HCT116 (cell line): ENCODE data around the gene GRIN2A. TPM values are rescaled to one million over a fixed set of nuclear protein-coding genes. Genes with fewer than 3 reads are reported as not detected.

Source experiments
- ATAC-seq: fragments of 200-7000 bp; cut with Tn5 transposase; 2 replicates; pipeline ENCODE4 v1.9.1; 2020; ENCODE audit warnings: mild to moderate bottlenecking, moderate library complexity
- BruUV-seq: library from RNA; stranded (reverse); fragments of 400-500 nt; replicated peaks from 2 replicates; lab custom pipeline; 2021; lab: Mats Ljungman, UMichigan
- CTCF ChIA-PET: fragments of 300-600 bp; sonication (Branson Sonifier 250); formaldehyde crosslinking; loops from one replicate; lab custom pipeline; 2021; ENCODE audit warnings: antibody characterized with exemption; lab: Charles Lee
- POLR2A ChIA-PET: fragments of 300-600, 350-600 bp; sonication (Branson Sonifier 250); formaldehyde crosslinking; loops from one replicate; lab custom pipeline; 2021; ENCODE audit warnings: antibody characterized with exemption; lab: Charles Lee
- RAD21 ChIA-PET, 2 experiments: fragments of 300-600 bp; sonication (Branson Sonifier 250); formaldehyde crosslinking; loops; one replicate each; lab custom pipeline; 2023; ENCODE audit warnings: low total read pairs in 2 of 2; ENCODE audit not compliant: uncharacterized antibody in 2 of 2, unreplicated experiment in 2 of 2, low non-redundant PET in 1 of 2; lab: Charles Lee
- DNase-seq: peaks from one replicate; pipeline ENCODE4 v3.0.0-alpha.2; 2010; ENCODE audit warnings: low read depth, low spot score
- H2AFZ ChIP-seq: fragments of 200-600 bp; shearing (Covaris generic), sonication (generic); 2 replicates; pipeline ENCODE4 v1.6.1; 2017; ENCODE audit warnings: low read depth, mixed run types, mixed read lengths, antibody characterized with exemption, low read length; ENCODE audit not compliant: poor library complexity, severe bottlenecking
- H3K27ac ChIP-seq: 2 replicates; pipeline ENCODE4 v1.5.1; 2012; ENCODE audit warnings: low read depth, low read length
- H3K27me3 ChIP-seq: fragments of 200-600 bp; sonication (generic); 2 replicates; pipeline ENCODE4 v1.6.1; 2016; ENCODE audit warnings: mixed run types, low read length, mixed read lengths; ENCODE audit not compliant: insufficient read depth
- H3K36me3 ChIP-seq, 2 experiments: fragments of 200-500 bp in 1 of 2; fragments of 200-600 bp in 1 of 2; sonication (Bioruptor generic) in 1 of 2; sonication (generic) in 1 of 2; 2 replicates each; pipeline versions ENCODE4 v1.5.1 to v1.6.1; 2014 to 2016; ENCODE audit warnings: low read length in 2 of 2, inconsistent platforms in 1 of 2, mixed read lengths in 1 of 2, mixed run types in 1 of 2; ENCODE audit not compliant: insufficient read depth in 2 of 2, control insufficient read depth in 1 of 2
- H3K4me1 ChIP-seq, 2 experiments: fragments of 200-600 bp in 1 of 2; sonication (generic) in 1 of 2; 2 replicates each; pipeline versions ENCODE4 v1.5.1 to v1.6.1; 2012 to 2017; ENCODE audit warnings: low read length in 2 of 2, inconsistent platforms in 1 of 2, mild to moderate bottlenecking in 1 of 2, mixed read lengths in 1 of 2, mixed run types in 1 of 2, moderate library complexity in 1 of 2; ENCODE audit not compliant: insufficient read depth in 2 of 2, control insufficient read depth in 1 of 2
- H3K4me2 ChIP-seq: fragments of 200-600 bp; sonication (generic); 2 replicates; pipeline ENCODE4 v1.6.1; 2017; ENCODE audit warnings: mixed run types, low read length, mixed read lengths
- H3K4me3 ChIP-seq, 2 experiments: fragments of 200-600 bp in 1 of 2; sonication (generic) in 1 of 2; replicated peaks in 1 of 2; 2 replicates each; pipeline ENCODE4 v1.5.1; 2011 to 2016; ENCODE audit warnings: low read length in 2 of 2, control low read depth in 1 of 2, low read depth in 1 of 2, mild to moderate bottlenecking in 1 of 2, mixed read lengths in 1 of 2, mixed run types in 1 of 2
- H3K79me2 ChIP-seq: fragments of 200-600 bp; sonication (generic); 2 replicates; pipeline ENCODE4 v1.6.1; 2017; ENCODE audit warnings: mild to moderate bottlenecking, mixed run types, low read length, moderate library complexity, mixed read lengths; ENCODE audit not compliant: insufficient read depth
- H3K9ac ChIP-seq: fragments of 200-600 bp; sonication (generic); 2 replicates; pipeline ENCODE4 v1.6.1; 2016; ENCODE audit warnings: low read length, mixed read lengths
- H3K9me2 ChIP-seq: fragments of 200-600 bp; sonication (generic), shearing (Covaris generic); 2 replicates; pipeline ENCODE4 v1.6.1; 2017; ENCODE audit warnings: mixed run types, mild to moderate bottlenecking, moderate library complexity; ENCODE audit not compliant: insufficient read depth
- H3K9me3 ChIP-seq, 2 experiments: fragments of 200-500 bp in 1 of 2; fragments of 200-600 bp in 1 of 2; sonication (Bioruptor generic) in 1 of 2; sonication (generic) in 1 of 2; 2 replicates each; pipeline ENCODE4 v1.6.1; 2014 to 2017; ENCODE audit warnings: low read length in 2 of 2, mixed read lengths in 2 of 2, inconsistent platforms in 1 of 2, low read depth in 1 of 2, mild to moderate bottlenecking in 1 of 2, mixed run types in 1 of 2, moderate library complexity in 1 of 2; ENCODE audit not compliant: control insufficient read depth in 1 of 2, insufficient read depth in 1 of 2
- H4K20me1 ChIP-seq: fragments of 200-600 bp; sonication (generic), shearing (Covaris generic); 2 replicates; pipeline ENCODE4 v1.6.1; 2017; ENCODE audit warnings: mixed run types, mild to moderate bottlenecking, moderate library complexity; ENCODE audit not compliant: insufficient read depth
- CBX3 ChIP-seq: IDR thresholded peaks from 2 replicates; pipeline ENCODE4 v1.6.1; 2012; ENCODE audit warnings: low read depth
- ELF1 ChIP-seq: IDR thresholded peaks from 2 replicates; pipeline ENCODE4 v1.6.1; 2012; ENCODE audit warnings: low read depth, borderline replicate concordance
- EZH2 ChIP-seq: fragments of 200-600 bp; sonication (generic); IDR thresholded peaks from 2 replicates; pipeline ENCODE4 v1.6.1; 2017; ENCODE audit warnings: antibody characterized with exemption, mixed run types
- EZH2phosphoT487 ChIP-seq: fragments of 200-600 bp; IDR thresholded peaks from 2 replicates; pipeline ENCODE4 v1.6.1; 2018; ENCODE audit warnings: antibody characterized with exemption, borderline replicate concordance
- FOSL1 ChIP-seq: IDR thresholded peaks from 2 replicates; pipeline ENCODE4 v1.6.1; 2012; ENCODE audit warnings: low read depth
- POLR2AphosphoS5 ChIP-seq: IDR thresholded peaks from 2 replicates; pipeline ENCODE4 v1.6.1; 2011; ENCODE audit warnings: mild to moderate bottlenecking, low read depth, low read length, moderate library complexity
- RAD21 ChIP-seq: IDR thresholded peaks from 2 replicates; pipeline ENCODE4 v1.6.1; 2012; ENCODE audit warnings: low read depth, mild to moderate bottlenecking
- SP1 ChIP-seq: IDR thresholded peaks from 2 replicates; pipeline ENCODE4 v1.6.1; 2012; ENCODE audit warnings: low read depth
- YY1 ChIP-seq: IDR thresholded peaks from 2 replicates; pipeline ENCODE4 v1.6.1; 2011; ENCODE audit warnings: low read length, low read depth, moderate library complexity, mild to moderate bottlenecking; ENCODE audit not compliant: insufficient replicate concordance; ENCODE audit errors: extremely low read depth
- ZBTB33 ChIP-seq: IDR thresholded peaks from 2 replicates; pipeline ENCODE4 v1.6.1; 2011; ENCODE audit warnings: mild to moderate bottlenecking, low read length, moderate library complexity; ENCODE audit not compliant: insufficient replicate concordance; ENCODE audit errors: extremely low read depth
- ZFX ChIP-seq: fragments of 450-650 bp; IDR thresholded peaks from 2 replicates; pipeline ENCODE4 v1.6.1; 2017
- intact Hi-C: fragments of 100-400 bp; cut with micrococcal nuclease; formaldehyde crosslinking; loops from 2 replicates; pipeline ENCODE4 v1.10.0; 2022
- total RNA-seq: library from RNA; stranded (reverse); gene quantifications from one replicate; pipeline ENCODE4 v1.2.1, GENCODE V29; 2021; ENCODE audit not compliant: unreplicated experiment

The GRIN2A gene
- total RNA-seq, 1 experiment from 2014 or later = 0.02 TPM

- Histone ChIP-seq H3K4me3 (no peak overlapping the region), H3K27me3 (peaks cover 18% of the 10 kb centered on the region; the same call in 1 of the 2 replicates), H4K20me1 (no peaks in the 10 kb centered on the region), H3K4me1 (no peaks in the 10 kb centered on the region), H3K9ac (no peak overlapping the region), H3K9me2 (no peaks in the 10 kb centered on the region), H3K79me2 (no peaks in the 10 kb centered on the region), H2AFZ (no peak overlapping the region), H3K9me3 (no peaks in the 10 kb centered on the region), H3K4me2 (no peak overlapping the region), H3K36me3 (no peaks in the 10 kb centered on the region), H3K27ac (no peak overlapping the region)
- DNase-seq (no peak), ATAC-seq (no peak)
- ChIA-PET POLR2A (no interaction called here), RAD21 (no interaction called here), CTCF (no interaction called here)
- TF ChIP-seq EZH2phosphoT487 = no peak
- TF ChIP-seq ELF1 = no peak
- no peak for TF ChIP-seq YY1
- no peak for TF ChIP-seq EZH2
- no peak for TF ChIP-seq CBX3
- TF ChIP-seq POLR2AphosphoS5 = no peak
- TF ChIP-seq ZBTB33 = no peak
- no peak for TF ChIP-seq ZFX
- no TSS peak for BruUV-seq
- intact Hi-C loops = no loop called here
Observed at GRCh38 chr16:9911989-9912388, 270.2 kb downstream of the GRIN2A start.

GRCh38 chr16:9911231-9911630, 271.0 kb downstream of the GRIN2A start:
- Histone ChIP-seq H3K9me2 (no peaks in the 10 kb centered on the region), H4K20me1 (no peaks in the 10 kb centered on the region), H3K4me3 (no peak overlapping the region), H3K4me1 (no peaks in the 10 kb centered on the region), H3K9ac (no peak overlapping the region), H3K36me3 (no peaks in the 10 kb centered on the region), H3K79me2 (no peaks in the 10 kb centered on the region), H2AFZ (no peak overlapping the region), H3K4me2 (no peak overlapping the region), H3K9me3 (no peaks in the 10 kb centered on the region), H3K27ac (no peak overlapping the region), H3K27me3 (peaks cover 14% of the 10 kb centered on the region; the same call in 1 of the 2 replicates)
- ATAC-seq (no peak), DNase-seq (no peak)
- intact Hi-C loops = no loop called here
- ChIA-PET RAD21 (no interaction called here), CTCF (no interaction called here), POLR2A (no interaction called here)
- BruUV-seq = no TSS peak
- TF ChIP-seq FOSL1 = no peak
- no peak for TF ChIP-seq ZFX
- TF ChIP-seq RAD21 = no peak
- TF ChIP-seq SP1 = no peak
